IPS-18a (cell line): Measurements from ENCODE around the gene R3HCC1L.
"Not testable (repeated sequence)": the region's sequence is repeated elsewhere in the genome, so short reads cannot be mapped to it uniquely, and the experiment has no call there.

Source experiments
- H3K27ac ChIP-seq: one replicate; pipeline ENCODE4 v1.5.1; 2013; ENCODE audit warnings: low read length
- H3K27me3 ChIP-seq: one replicate; pipeline ENCODE4 v1.6.1; 2013; ENCODE audit warnings: mild to moderate bottlenecking, low read length; ENCODE audit not compliant: control insufficient read depth, insufficient read depth
- H3K36me3 ChIP-seq: one replicate; pipeline ENCODE4 v1.6.1; 2013; ENCODE audit warnings: low read depth, low read length; ENCODE audit not compliant: control insufficient read depth
- H3K4me1 ChIP-seq: one replicate; pipeline ENCODE4 v1.6.1; 2013; ENCODE audit warnings: low read depth, low read length; ENCODE audit not compliant: control insufficient read depth
- H3K4me3 ChIP-seq: one replicate; pipeline ENCODE4 v1.5.1; 2013; ENCODE audit warnings: low read length
- H3K9ac ChIP-seq: one replicate; pipeline ENCODE4 v1.6.1; 2013; ENCODE audit warnings: mild to moderate bottlenecking, low read length, moderate library complexity
- H3K9me3 ChIP-seq: one replicate; pipeline ENCODE4 v1.6.1; 2013; ENCODE audit warnings: low read depth, low read length; ENCODE audit not compliant: control insufficient read depth

Gene R3HCC1L

DNA sequence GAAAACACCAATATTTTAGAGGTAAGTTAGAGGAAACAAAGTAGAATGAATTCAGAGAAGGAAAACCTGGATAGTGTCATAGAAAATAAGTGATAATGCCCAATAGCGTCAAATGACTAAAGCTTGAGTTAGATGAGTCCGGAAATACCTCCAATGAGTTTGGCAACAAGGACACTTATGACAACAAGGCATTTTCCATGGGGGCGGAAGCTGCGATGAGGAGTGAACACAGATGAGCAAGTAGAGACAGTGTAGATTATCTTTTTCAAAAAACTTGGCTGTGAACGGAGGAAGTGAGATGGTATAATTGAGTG, 383 bp upstream of the R3HCC1L start:
- peak overlapping the region; percentile 96 for H3K4me3 ChIP-seq
- peak overlapping the region; percentile 87 for H3K9ac ChIP-seq
- no peaks in the 10 kb centered on the region for H3K9me3 ChIP-seq
- H3K27me3 ChIP-seq, result no peaks in the 10 kb centered on the region
- peaks cover 6% of the 10 kb centered on the region for H3K4me1 ChIP-seq
- H3K27ac ChIP-seq, result no peak overlapping the region
- H3K36me3 ChIP-seq, result no peaks in the 10 kb centered on the region

DNA sequence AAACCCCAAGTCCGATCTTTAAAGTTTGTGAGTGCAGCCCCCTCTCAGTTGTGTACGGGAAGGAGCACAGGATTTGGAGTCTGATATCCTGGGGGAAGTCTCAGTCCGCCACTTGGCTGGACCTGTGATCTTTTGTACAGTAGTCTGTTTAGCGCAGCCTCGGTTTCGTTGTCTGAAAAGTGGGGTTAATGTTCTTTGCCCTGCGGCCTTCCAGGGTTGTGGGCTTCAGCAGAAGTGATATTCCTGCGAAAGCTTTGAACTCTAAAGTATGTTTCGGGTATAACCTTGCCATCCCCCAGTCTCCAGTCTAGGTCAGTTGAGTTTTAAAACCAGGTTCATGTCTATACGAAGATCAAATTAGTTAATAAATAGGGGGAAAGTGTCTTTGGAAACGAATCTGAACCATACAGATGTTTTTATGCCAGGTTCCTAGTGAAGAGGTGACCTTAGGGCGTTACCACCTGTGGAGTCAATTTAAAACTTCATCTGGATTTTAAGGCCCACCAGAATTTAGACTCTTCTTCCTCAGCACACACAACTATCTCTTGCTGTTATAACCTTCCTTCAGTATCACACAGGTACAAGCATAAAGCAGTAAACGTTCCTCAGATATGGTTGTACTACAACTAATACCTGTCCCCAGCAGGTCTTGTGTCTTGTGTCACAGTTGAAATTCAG, 904 bp downstream of the R3HCC1L start:
- H3K27ac ChIP-seq, result no peak overlapping the region
- H3K36me3 ChIP-seq, result no peaks in the 10 kb centered on the region
- H3K27me3 ChIP-seq, result no peaks in the 10 kb centered on the region
- peaks cover 6% of the 10 kb centered on the region for H3K4me1 ChIP-seq
- H3K9ac ChIP-seq, result peak overlapping the region; percentile 87
- no peaks in the 10 kb centered on the region for H3K9me3 ChIP-seq
- peak overlapping the region; percentile 96 for H3K4me3 ChIP-seq

DNA sequence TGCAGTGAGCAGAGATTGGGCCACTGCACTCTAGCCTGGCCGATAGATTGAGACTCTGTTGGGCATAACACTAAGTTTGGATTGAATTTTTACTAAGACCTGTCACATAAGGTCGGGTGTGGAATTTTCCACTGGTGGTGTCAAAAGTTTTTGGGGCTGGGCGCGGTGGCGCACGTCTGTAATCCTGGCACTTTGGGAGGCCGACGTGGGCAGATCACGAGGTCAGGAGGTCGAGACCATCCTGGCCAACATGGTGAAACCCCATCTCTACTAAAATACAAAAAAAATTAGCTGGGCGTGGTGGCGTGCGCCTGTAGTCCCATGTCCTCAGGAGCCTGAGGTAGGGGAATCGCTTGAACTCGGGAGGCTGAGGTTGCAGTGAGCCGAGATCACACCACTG, 2.3 kb downstream of the R3HCC1L start:
- not testable (repeated sequence) for H3K9ac ChIP-seq, H3K4me3 ChIP-seq, H3K36me3 ChIP-seq, H3K27ac ChIP-seq, H3K27me3 ChIP-seq, H3K9me3 ChIP-seq, H3K4me1 ChIP-seq

DNA sequence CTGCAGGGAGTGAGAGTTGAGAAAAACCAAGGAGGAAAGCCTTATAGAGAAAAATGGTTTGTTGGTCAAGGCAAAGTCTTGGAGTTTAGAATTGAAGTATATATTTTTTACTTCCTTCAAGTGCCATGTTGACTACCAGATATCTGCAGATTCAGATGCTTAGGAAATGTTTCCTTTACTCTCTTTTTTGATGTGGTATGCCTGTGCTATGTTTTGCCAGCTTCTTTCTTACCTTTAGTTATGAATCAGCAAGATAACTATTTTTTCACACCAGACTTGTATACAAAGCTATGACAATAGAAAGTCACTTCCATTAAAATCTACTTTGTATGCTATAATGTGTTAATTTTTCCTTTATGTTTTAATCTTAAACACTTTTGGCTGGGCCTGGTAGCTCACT, 3.6 kb downstream of the R3HCC1L start:
- no peaks in the 10 kb centered on the region for H3K9me3 ChIP-seq
- no peaks in the 10 kb centered on the region for H3K36me3 ChIP-seq
- H3K27ac ChIP-seq, result no peak overlapping the region
- no peaks in the 10 kb centered on the region for H3K27me3 ChIP-seq
- H3K4me3 ChIP-seq, result no peak overlapping the region
- H3K9ac ChIP-seq, result no peak overlapping the region
- H3K4me1 ChIP-seq, result peaks cover 6% of the 10 kb centered on the region

DNA sequence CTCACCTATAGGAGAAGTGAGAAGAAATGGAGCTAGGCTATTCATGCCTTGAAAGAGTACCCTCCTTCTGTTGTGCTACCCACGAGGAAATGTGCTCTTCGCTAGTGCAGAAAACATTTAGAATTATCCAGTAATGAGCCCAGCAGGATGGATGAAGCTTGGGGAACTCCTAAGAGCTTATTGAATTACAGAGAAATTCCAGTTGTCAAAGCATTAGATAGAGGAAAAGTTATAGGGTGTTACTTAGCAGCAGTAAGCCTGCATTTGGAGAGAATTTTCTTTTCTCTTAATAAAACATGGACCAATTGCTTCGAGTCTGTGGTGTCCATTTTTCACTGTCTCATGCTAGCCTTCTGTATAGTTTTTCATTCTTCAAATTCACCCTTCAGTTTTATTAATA, 5.0 kb downstream of the R3HCC1L start:
- Histone ChIP-seq H3K9me3 (no peaks in the 10 kb centered on the region), H3K27ac (no peak overlapping the region), H3K4me1 (peaks cover 6% of the 10 kb centered on the region), H3K9ac (no peak overlapping the region), H3K36me3 (no peaks in the 10 kb centered on the region), H3K27me3 (no peaks in the 10 kb centered on the region), H3K4me3 (no peak overlapping the region)

DNA sequence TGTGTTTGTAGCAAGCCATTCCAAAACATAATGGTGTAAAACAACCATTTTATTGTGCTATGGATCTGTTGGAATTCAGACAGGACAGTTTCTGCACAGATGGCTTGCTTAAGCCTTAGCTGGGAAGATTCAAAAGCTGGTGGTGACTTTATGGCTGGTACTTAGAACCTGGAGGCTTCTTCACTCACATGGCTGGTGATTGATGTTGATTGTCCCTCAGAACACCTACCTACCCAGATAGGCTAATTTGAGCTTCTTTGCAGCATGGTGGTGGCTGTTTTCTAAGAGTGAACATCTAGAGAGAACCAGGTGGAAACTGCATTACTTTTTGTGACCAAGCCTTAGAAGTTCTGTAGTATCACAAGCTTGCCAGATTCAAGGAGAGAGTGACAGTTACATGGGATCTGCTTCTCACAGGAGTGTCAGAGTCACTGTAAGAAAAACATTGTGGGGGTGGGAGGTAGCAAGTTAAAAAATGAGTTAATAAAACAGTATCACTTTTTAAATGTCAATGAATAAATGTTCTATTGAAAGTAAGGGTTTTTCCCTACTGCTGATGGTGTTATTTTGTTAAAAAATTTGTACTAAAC, 7.1 kb downstream of the R3HCC1L start:
- Histone ChIP-seq H3K9ac (no peak overlapping the region), H3K9me3 (no peaks in the 10 kb centered on the region), H3K27ac (no peak overlapping the region), H3K4me3 (no peak overlapping the region), H3K27me3 (no peaks in the 10 kb centered on the region), H3K36me3 (no peaks in the 10 kb centered on the region), H3K4me1 (no peaks in the 10 kb centered on the region)

DNA sequence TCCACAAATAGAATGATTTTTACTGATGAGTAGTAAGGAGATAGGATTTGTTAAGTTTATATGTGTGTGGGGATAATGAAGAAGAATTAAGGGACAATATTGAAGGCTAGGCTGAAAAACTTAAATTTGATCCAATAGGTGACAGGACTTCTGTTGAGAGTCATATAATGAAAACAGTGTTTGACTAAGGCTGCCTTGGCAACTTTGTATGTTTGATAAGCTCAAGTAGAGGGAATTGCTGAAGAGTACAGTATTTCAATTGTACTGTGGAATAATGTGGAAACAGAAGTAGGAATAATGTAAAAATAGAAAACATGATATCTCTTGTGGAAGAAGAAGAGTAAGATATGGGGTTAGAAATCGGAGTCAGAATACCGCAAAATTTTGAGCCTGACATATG, 10.5 kb downstream of the R3HCC1L start:
- Histone ChIP-seq H3K4me3 (no peak overlapping the region), H3K9me3 (peaks cover 11% of the 10 kb centered on the region), H3K9ac (no peak overlapping the region), H3K4me1 (no peaks in the 10 kb centered on the region), H3K27ac (no peak overlapping the region), H3K27me3 (no peaks in the 10 kb centered on the region), H3K36me3 (no peaks in the 10 kb centered on the region)

DNA sequence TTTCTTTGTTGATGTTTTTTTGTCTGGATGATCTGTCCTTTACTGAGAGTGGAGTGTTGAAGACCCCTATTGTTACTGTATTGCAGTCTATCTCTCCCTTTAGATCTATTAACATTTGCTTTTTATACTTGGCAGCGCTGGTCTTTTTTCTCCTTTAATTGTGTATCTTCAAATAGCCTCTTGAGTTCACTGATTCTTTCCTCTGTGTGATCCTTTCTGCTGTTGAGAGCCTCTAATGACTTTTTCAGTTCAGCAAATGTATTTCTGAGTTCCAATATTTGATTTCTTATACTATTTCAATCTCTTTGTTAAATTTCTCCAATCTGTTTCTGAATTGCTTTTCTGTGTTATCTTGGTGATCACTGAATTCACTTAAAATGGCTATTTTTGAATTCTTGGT, 15.4 kb downstream of the R3HCC1L start:
- no peaks in the 10 kb centered on the region for H3K4me1 ChIP-seq
- H3K27ac ChIP-seq, result no peak overlapping the region
- no peaks in the 10 kb centered on the region for H3K27me3 ChIP-seq
- H3K9me3 ChIP-seq, result peaks cover 16% of the 10 kb centered on the region
- H3K9ac ChIP-seq, result no peak overlapping the region
- no peak overlapping the region for H3K4me3 ChIP-seq
- H3K36me3 ChIP-seq, result no peaks in the 10 kb centered on the region

DNA sequence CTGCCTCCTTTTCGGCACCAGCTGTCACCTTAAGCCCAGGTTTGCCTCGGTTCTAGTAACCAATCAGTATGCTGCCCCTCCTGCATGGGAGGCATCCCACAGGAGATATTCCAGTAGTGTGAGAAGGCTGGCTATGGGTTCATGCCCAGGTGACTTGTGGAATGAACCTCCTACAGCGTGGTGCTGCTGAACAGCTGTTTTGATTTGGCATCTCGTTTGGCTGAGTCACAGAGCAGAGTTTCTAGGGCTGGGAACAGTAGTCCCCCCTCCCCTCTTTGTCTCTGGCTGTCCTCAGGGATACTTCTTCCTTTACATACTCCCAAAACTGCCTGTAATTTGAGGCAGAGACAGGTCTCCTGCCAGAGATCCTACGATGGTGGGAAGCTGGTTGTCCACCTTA, 16.1 kb downstream of the R3HCC1L start:
- Histone ChIP-seq H3K9ac (no peak overlapping the region), H3K36me3 (no peaks in the 10 kb centered on the region), H3K4me3 (no peak overlapping the region), H3K9me3 (peaks cover 16% of the 10 kb centered on the region), H3K4me1 (no peaks in the 10 kb centered on the region), H3K27ac (no peak overlapping the region), H3K27me3 (no peaks in the 10 kb centered on the region)

DNA sequence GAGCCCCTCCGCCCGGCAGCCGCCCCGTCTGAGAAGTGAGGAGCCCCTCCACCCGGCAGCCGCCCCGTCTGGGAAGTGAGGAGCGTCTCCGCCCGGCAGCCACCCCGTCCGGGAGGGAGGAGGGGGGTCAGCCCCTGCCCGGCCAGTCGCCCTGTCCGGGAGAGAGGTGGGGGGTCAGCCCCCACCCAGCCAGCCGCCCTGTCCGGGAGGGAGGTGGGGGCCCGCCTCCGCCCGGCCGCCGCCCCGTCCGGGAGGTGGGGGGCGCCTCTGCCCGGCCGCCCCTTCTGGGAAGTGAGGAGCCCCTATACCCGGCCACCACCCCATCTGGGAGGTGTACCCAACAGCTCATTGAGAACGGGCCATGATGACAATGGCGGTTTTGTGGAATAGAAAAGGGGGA, 18.3 kb downstream of the R3HCC1L start:
- H3K9ac ChIP-seq, H3K4me1 ChIP-seq, H3K27ac ChIP-seq, H3K27me3 ChIP-seq, H3K4me3 ChIP-seq, H3K36me3 ChIP-seq: not testable (repeated sequence)
- peaks cover 16% of the 10 kb centered on the region for H3K9me3 ChIP-seq

DNA sequence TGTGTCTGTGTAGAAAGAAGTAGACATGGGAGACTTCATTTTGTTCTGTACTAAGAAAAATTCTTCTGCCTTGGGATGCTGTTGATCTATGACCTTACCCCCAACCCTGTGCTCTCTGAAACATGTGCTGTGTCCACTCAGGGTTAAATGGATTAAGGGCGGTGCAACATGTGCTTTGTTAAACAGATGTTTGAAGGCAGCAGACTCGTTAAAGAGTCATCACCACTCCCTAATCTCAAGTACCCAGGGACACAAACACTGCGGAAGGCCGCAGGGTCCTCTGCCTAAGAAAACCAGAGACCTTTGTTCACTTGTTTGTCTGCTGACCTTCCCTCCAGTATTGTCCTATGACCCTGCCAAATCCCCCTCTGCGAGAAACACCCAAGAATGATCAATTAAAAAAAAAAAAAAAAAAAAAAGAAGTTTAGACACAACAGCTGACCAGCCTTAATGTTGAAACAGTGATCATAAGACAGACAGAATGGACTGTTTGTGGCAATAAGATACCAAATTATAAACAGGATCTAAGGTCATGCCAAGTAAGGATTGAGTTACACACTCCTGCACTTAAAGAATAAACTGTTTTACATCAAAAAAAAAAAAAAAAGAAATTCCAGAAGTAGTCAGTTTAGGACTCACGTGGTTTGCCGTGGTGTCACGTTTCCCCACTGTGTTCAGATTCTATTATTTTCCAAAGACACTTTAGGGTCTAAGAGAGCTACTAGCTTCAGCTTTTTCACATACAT, 18.9 kb downstream of the R3HCC1L start:
- not testable (repeated sequence) for H3K27ac ChIP-seq

DNA sequence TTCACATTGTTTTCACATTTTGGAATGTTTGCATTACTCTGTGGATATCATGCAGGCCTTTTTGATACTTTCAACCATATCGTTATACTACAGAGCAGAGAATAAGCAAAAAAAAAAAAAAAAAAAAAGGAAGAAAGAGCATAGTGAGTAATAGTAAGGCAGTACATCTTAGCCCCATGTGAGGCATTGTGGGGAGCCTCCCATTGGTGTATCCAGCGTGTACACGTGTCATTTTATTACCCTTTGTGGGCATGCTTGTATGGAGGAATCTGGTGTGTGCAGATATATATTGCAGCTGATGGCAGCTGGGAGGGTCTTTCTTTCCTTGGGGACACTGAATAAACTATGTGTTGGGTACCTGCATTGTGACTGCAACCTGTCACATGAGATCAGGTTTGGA, 19.6 kb downstream of the R3HCC1L start:
- H3K9ac ChIP-seq, result no peak overlapping the region
- no peaks in the 10 kb centered on the region for H3K27me3 ChIP-seq
- H3K4me1 ChIP-seq, result no peaks in the 10 kb centered on the region
- H3K4me3 ChIP-seq, result no peak overlapping the region
- H3K36me3 ChIP-seq, result no peaks in the 10 kb centered on the region
- no peak overlapping the region for H3K27ac ChIP-seq
- H3K9me3 ChIP-seq, result peaks cover 9% of the 10 kb centered on the region

More for the DNA sequence above, 18.9 kb downstream of the R3HCC1L start:
- H3K9ac ChIP-seq, H3K4me3 ChIP-seq, H3K4me1 ChIP-seq, H3K27me3 ChIP-seq, H3K36me3 ChIP-seq: not testable (repeated sequence)
- H3K9me3 ChIP-seq, result peaks cover 16% of the 10 kb centered on the region
